Coronary artery (tissue), 2 donors: ENCODE results near the gene CCDC154.

Experiments used
- DNase-seq: peaks from one replicate; pipeline ENCODE4 v3.0.0-alpha.2; 2017; ENCODE audit warnings: low spot score
- H3K27ac ChIP-seq, 2 donors: fragments of 200-600 bp; sonication (generic); one replicate each; pipeline ENCODE4 v1.5.1; 2016 to 2019
- H3K4me3 ChIP-seq: fragments of 200-600 bp; sonication (generic); 2 replicates; pipeline ENCODE4 v1.5.1; 2016; ENCODE audit warnings: mild to moderate bottlenecking, moderate library complexity
- CTCF ChIP-seq: fragments of 200-600 bp; sonication (generic); IDR thresholded peaks from one replicate; pipeline ENCODE4 v1.5.1; 2019; ENCODE audit warnings: antibody characterized with exemption

CCDC154 gene

DNA sequence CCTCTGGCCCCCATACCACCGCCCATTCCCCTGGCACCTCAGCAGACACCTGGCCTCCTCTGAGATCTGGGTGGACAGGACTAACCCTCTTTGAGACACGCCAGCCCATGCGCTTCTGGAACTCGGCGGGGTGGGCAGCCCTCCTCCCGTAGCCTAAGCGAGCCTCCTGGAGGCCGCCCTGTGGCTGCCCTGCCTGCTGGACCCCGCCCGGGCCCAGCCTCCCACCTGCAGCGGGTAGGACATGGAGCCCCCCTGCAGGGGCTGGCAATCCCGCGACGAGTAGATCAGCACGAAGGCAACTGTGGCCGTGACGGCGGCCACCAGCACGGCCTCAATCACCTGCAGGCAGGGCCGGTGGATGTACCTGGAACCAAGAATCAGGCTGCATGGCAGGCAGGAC is 8.2 kb upstream of the CCDC154 start:
- no peak for TF ChIP-seq CTCF
- no peak for DNase-seq
- H3K27ac ChIP-seq, result no peak overlapping the region
- H3K4me3 ChIP-seq, result no peak overlapping the region

DNA sequence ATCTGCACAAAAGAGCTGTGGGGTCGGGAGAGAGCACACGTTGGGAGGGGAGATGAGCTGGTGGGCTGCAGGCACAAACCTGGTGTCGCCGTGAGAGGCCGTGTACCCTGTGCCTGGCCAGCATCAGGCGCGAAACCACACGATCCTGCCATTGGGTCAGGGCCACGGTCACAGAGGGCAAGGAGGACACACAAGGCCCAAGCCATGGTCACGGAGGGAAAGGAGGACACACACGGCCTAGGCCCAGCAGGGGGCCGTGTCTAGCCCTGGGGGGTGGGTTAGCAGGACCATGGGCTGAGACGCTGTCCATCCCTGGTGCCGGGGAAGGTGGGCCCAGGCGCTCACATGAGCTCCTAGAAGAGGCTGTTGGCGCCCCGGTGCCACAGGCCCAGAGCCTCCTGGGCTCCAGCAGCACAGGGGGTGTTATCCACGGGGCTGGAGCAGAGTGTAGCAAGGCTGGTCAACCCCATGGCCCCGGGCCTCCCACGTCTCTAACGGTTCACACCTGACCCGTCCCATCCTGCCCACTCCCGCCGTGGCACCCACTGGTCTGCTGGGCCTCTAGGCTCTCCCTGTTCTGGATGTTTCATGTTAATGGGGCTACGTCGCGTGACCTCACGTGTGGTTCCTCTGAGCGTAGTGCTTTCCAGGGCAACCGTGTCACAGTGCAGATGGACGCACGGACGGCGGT is 7.5 kb upstream of the CCDC154 start:
- H3K4me3 ChIP-seq, result no peak overlapping the region
- H3K27ac ChIP-seq, result no peak overlapping the region
- DNase-seq, result no peak
- no peak for TF ChIP-seq CTCF

DNA sequence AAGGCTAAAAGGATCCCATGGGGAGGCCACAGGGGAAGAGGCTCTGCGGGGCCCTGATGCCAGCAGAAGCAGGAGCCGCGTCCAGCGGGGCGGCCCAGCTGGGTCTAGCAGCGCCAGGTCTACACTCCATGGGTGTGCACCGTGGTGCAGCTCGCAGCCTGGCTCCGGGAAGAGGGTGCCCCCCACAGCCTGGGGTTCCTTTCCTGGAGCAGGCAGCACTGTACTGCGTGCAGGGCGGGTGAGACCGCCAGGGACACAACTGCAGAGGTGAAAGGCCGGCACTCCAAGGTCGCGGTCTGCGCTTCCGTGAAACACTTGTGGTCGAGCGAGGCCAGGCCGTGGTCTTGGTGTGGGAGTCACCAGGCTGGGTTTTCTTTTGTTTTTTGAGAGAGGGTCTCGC is 6.5 kb upstream of the CCDC154 start:
- Histone ChIP-seq H3K27ac (no peak overlapping the region), H3K4me3 (no peak overlapping the region)
- TF ChIP-seq CTCF, result no peak
- DNase-seq, result no peak

GRCh38 chr16:1450218-1450617 is 5.9 kb upstream of the CCDC154 start:
- DNase-seq, result no peak
- Histone ChIP-seq H3K27ac (no peak overlapping the region), H3K4me3 (no peak overlapping the region)
- no peak for TF ChIP-seq CTCF

- DNase-seq, result no peak
- no peak for TF ChIP-seq CTCF
- Histone ChIP-seq H3K27ac (no peak overlapping the region), H3K4me3 (no peak overlapping the region)
Observed at GRCh38 chr16:1449201-1449788, 4.9 kb upstream of the CCDC154 start.

GRCh38 chr16:1448536-1449116 is 4.3 kb upstream of the CCDC154 start:
- H3K4me3 ChIP-seq, result no peak overlapping the region
- no peak for TF ChIP-seq CTCF
- DNase-seq, result no peak
- H3K27ac ChIP-seq, result no peak overlapping the region

DNA sequence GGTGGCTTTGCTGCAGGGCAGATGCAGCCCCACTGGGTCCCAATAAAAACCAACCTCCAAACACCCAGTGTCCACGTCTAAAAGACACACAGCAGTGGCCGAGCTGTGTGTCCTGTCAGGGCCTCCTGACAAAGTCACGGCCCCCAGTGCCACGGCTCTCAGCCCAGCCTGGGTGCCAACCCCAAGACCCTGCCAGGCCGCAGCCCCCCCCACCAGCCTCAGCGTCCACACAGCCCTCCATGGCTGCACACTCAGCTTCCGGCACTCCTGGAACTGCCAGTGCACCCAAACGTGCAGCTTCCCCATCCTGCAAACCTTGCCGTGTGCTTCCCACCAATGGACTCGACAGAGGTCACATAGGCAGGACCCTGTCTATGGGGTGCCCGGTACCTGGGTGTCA is 3.6 kb upstream of the CCDC154 start:
- TF ChIP-seq CTCF, result no peak
- Histone ChIP-seq H3K27ac (no peak overlapping the region), H3K4me3 (no peak overlapping the region)
- DNase-seq, result no peak
